ENCODE measurements around the gene ATE1.
"Not testable (repeated sequence)": the region's sequence is repeated elsewhere in the genome, so short reads cannot be mapped to it uniquely, and the experiment has no call there.

- TF ChIP-seq EZH2 (IDR thresholded peaks at IDR 0.05; ENCODE audit: insufficient read depth, low read length); CTCF (IDR thresholded peaks at IDR 0.05; ENCODE audit: insufficient read depth, low read depth, low read length): not testable (repeated sequence)
These were observed 172.3 kb downstream of the ATE1 start for GRCh38 chr10:121755496-121755895.
